Measurements from ENCODE around the gene MBD6.
A peak's percentile ranks its signal among the peaks of the same experiment; 100 is the strongest.

Gene MBD6

DNA sequence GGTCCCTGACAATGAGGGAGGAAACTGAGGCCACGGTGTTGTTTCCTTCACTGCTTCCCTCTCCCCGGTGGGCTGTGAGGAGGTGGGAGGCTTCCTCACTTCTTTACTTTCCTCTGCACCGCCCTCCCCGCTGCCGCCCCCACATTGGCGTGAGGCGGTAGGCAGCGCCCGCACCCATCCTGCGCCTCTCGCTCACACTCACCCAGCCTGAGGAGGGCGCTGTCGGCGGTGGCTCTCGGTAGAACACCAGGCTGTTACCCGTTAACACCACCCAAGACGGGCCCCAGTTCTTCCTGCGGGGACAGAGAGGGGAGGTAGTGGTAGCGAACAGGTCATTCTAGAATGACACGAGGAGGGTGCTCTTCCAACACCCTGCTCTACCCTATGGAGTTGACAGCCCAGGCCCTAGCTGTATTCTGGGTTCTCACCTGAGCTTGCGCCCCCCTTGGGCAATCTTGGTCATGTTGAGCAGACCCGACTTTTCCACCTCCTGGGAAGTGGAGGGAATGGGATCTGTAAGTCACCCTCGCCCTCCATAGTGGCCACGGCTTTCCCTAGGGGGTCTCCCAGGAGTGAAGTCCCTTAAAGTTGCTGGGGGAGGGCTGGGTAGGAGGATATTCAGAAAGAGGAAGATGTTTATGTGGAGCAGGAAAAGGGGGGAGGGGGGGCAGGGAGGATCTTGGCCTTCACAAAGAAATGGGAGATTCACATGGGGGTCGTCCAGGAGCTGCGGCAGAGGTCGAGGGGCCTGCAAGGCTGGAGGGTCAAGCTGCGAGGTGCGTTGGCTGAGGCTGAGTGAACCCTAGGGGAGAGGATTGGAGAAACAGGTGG, 46.2 kb upstream of the MBD6 start:
- TF ChIP-seq, protein P1, sequence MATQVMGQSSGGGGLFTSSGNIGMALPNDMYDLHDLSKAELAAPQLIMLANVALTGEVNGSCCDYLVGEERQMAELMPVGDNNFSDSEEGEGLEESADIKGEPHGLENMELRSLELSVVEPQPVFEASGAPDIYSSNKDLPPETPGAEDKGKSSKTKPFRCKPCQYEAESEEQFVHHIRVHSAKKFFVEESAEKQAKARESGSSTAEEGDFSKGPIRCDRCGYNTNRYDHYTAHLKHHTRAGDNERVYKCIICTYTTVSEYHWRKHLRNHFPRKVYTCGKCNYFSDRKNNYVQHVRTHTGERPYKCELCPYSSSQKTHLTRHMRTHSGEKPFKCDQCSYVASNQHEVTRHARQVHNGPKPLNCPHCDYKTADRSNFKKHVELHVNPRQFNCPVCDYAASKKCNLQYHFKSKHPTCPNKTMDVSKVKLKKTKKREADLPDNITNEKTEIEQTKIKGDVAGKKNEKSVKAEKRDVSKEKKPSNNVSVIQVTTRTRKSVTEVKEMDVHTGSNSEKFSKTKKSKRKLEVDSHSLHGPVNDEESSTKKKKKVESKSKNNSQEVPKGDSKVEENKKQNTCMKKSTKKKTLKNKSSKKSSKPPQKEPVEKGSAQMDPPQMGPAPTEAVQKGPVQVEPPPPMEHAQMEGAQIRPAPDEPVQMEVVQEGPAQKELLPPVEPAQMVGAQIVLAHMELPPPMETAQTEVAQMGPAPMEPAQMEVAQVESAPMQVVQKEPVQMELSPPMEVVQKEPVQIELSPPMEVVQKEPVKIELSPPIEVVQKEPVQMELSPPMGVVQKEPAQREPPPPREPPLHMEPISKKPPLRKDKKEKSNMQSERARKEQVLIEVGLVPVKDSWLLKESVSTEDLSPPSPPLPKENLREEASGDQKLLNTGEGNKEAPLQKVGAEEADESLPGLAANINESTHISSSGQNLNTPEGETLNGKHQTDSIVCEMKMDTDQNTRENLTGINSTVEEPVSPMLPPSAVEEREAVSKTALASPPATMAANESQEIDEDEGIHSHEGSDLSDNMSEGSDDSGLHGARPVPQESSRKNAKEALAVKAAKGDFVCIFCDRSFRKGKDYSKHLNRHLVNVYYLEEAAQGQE (IDR thresholded peaks at IDR 0.05; ENCODE audit: insufficient replicate concordance, low read depth): no peak
- TF ChIP-seq GABPA (IDR thresholded peaks at IDR 0.05; ENCODE audit: low read depth) (no peak), POLR2AphosphoS5 (IDR thresholded peaks at IDR 0.05; ENCODE audit: low read depth) (peak; percentile 51), SPI1 (IDR thresholded peaks at IDR 0.05; ENCODE audit: borderline replicate concordance, low read depth) (no peak)
- TF ChIP-seq, protein P2, sequence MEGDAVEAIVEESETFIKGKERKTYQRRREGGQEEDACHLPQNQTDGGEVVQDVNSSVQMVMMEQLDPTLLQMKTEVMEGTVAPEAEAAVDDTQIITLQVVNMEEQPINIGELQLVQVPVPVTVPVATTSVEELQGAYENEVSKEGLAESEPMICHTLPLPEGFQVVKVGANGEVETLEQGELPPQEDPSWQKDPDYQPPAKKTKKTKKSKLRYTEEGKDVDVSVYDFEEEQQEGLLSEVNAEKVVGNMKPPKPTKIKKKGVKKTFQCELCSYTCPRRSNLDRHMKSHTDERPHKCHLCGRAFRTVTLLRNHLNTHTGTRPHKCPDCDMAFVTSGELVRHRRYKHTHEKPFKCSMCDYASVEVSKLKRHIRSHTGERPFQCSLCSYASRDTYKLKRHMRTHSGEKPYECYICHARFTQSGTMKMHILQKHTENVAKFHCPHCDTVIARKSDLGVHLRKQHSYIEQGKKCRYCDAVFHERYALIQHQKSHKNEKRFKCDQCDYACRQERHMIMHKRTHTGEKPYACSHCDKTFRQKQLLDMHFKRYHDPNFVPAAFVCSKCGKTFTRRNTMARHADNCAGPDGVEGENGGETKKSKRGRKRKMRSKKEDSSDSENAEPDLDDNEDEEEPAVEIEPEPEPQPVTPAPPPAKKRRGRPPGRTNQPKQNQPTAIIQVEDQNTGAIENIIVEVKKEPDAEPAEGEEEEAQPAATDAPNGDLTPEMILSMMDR (IDR thresholded peaks at IDR 0.05; ENCODE audit: insufficient read depth, low read length): peak; percentile 8
- H3K4me3 ChIP-seq (replicated peaks; ENCODE audit: insufficient read depth, low read length): peak overlapping the region; percentile 62
- DNase-seq (ENCODE audit: low read depth in 1 of 2, low spot score in 1 of 2): peak; percentile 57 to 78
- H3K27ac ChIP-seq (replicated peaks): peak overlapping the region; percentile 90
- no peaks in the 10 kb centered on the region for H3K27me3 ChIP-seq (ENCODE audit: insufficient read depth, poor library complexity, severe bottlenecking)

DNA sequence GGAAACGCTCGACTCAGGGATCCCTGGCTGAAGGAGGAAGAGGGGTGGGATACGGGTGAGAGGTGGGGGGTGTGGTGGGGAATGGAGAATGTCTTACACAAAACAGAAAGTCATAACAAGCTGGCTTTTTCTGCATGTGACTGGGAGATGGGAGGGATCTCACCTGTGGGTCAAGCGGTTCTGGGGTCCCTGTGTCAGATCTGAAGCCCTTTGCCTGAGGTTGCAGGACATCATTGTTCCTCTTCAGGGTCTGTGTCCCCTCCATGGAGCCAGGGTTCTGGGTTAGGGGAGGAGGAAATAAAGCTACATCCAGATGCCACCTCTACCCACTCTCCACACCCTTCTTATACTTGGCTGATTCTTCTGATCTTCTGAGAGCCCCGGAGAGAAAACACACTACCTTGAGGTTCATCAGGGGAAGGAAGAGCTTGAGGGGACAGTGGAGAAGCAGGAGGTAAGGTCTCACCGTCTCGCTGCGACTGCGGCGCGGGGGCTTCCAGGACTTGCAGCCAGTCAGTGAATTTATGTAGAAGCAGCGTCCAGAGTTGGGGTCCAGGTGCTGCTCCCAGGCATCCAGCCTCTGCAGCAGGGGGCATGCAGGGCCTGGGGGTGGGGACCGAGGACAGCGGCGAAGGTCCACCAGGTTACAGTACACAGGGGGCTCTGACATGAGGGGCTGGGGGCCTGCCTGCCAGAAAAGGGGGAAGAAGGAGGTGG, 45.5 kb upstream of the MBD6 start:
- Histone ChIP-seq H3K27me3 (ENCODE audit: insufficient read depth, poor library complexity, severe bottlenecking) (no peaks in the 10 kb centered on the region), H3K4me3 (replicated peaks; ENCODE audit: insufficient read depth, low read length) (peak overlapping the region; percentile 62), H3K27ac (replicated peaks) (peak overlapping the region; percentile 90)
- DNase-seq (ENCODE audit: low read depth in 1 of 2, low spot score in 1 of 2): no peak
- 0 out of 2 replicates have a peak, but pooled peaks have one; percentile 4 for TF ChIP-seq POLR2AphosphoS5 (IDR thresholded peaks at IDR 0.05; ENCODE audit: low read depth)
- TF ChIP-seq, protein P1 (IDR thresholded peaks at IDR 0.05; ENCODE audit: insufficient replicate concordance, low read depth): no peak

DNA sequence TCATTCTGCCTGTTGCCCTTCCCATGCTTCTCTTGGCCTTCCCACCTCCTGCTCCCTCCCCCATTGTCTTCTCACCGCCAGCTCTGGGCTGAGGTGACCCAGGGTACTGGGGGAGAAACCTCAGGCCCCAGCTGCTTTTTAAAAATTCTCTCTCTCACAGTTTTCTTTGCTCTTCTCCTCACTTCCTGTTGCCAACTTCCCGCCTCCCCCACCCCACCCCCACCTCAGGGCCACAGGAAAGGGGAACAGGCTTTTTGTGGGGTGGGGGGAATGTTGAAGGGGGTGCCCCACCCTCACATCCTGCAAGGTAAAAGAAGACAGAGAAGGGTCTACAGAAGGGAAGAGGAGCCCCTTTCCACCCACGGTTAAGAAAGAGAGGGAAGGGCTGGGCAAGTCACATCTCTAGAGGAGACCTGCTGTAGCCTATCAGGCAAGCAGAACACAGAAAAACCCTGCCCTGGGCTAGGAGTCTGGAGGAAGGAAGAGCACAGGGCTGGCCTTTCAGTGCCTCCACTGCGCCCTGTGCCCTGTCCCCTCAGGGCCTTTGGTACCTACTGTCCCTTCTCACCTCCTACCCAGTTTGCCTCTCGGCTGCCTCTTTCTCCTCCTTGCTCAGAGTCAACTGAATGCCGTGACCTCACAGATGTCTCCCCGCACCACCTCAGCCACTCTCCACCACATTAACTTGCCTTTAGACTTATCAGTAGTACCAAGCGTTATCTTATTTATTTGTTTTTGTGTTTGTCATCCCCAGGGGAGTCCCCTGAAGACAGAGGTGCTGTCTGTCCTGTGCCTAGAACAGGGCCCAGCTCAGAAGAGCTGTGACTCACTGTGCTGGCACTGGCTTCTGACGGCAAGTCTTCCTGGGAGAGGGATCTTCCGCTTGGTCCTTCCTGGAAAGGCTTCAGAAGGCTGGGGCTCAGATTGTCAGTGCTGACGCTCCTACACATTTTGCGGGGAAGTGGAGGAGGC, 44.6 kb upstream of the MBD6 start:
- peak overlapping the region; percentile 90 for H3K27ac ChIP-seq (replicated peaks)
- H3K27me3 ChIP-seq (ENCODE audit: insufficient read depth, poor library complexity, severe bottlenecking): no peaks in the 10 kb centered on the region
- peak overlapping the region; percentile 62 for H3K4me3 ChIP-seq (replicated peaks; ENCODE audit: insufficient read depth, low read length)
- TF ChIP-seq SPI1 (IDR thresholded peaks at IDR 0.05; ENCODE audit: borderline replicate concordance, low read depth): peak; percentile 89
- TF ChIP-seq, protein P2 (IDR thresholded peaks at IDR 0.05; ENCODE audit: insufficient read depth, low read length): no peak
- TF ChIP-seq, protein P1 (IDR thresholded peaks at IDR 0.05; ENCODE audit: insufficient replicate concordance, low read depth): no peak
- peak; percentile 52 for TF ChIP-seq GABPA (IDR thresholded peaks at IDR 0.05; ENCODE audit: low read depth)
- no peak; the same call in none of the 2 replicates for TF ChIP-seq POLR2AphosphoS5 (IDR thresholded peaks at IDR 0.05; ENCODE audit: low read depth)
- DNase-seq (ENCODE audit: low read depth in 1 of 2, low spot score in 1 of 2): peak; percentile 80

Data from HL-60 (cell line).